ENCODE data around the gene TMEM54. TPM values are rescaled to one million over a fixed set of nuclear protein-coding genes. Genes with fewer than 3 reads are reported as not detected.

TMEM54 gene
- total and polyA plus RNA-seq, 2 of the 13 experiments (the other 11 are each of a cell fraction or from before 2014, with no cell fraction given): 2.5 to 2.9 TPM

DNA sequence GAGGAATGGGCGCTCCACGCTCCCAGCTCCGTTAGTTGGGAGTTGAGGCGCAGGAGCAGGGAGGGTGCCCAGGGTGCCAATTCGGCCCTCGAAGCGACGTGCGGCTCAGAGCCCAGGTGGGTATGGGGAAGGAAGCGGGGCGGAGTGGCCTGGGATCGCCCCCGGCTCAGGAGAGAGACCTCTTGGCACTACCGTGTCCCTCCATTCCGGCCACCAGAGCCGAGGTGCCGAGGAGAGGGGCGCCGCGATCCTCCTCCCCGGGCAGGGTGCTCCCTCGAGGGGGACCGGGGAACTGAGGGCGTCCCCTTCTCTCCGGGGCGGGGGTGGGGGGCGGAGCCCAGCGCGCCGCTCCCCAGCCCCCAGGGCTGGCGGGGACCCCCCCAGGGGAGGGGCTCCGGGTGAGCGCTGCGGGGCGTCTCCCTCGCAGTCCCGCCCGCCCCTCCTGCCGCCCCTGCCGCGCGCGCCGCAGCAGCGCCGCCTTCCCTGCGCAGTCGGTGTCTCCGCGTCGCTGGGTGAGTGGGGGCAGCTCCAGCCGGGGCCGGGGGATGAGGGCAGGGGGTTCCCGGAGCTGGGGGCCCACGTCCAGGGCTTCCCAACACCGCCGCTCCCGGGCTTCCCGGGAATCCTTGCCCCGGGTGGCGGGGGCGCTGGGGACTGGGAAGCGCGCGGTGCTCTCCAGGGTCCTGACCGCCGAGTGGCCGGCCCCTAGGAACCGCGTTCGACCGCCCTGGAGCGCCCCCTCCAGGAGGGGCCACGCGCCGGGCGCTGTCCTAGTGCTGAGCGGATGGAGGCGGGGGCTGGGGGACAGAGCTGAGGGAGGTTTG is 15.0 kb downstream of the TMEM54 start, which contains the start of gene HPCA (continued):
- peak; percentile 63; the same call in 1 of the 2 replicates for TF ChIP-seq SOX5 (CRISPR knock-in tag; IDR thresholded peaks at IDR 0.05; ENCODE audit: borderline replicate concordance)
- TF ChIP-seq, protein P1, sequence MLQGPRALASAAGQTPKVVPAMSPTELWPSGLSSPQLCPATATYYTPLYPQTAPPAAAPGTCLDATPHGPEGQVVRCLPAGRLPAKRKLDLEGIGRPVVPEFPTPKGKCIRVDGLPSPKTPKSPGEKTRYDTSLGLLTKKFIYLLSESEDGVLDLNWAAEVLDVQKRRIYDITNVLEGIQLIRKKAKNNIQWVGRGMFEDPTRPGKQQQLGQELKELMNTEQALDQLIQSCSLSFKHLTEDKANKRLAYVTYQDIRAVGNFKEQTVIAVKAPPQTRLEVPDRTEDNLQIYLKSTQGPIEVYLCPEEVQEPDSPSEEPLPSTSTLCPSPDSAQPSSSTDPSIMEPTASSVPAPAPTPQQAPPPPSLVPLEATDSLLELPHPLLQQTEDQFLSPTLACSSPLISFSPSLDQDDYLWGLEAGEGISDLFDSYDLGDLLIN (CRISPR knock-in tag; IDR thresholded peaks at IDR 0.05; ENCODE audit: borderline replicate concordance): peak; percentile 83; the same call in 1 of the 2 replicates
- TF ChIP-seq ZNF280B (CRISPR knock-in tag; IDR thresholded peaks at IDR 0.05; ENCODE audit: borderline replicate concordance): peak; percentile 96; the same call in 1 of the 2 replicates
- TF ChIP-seq, protein P2, sequence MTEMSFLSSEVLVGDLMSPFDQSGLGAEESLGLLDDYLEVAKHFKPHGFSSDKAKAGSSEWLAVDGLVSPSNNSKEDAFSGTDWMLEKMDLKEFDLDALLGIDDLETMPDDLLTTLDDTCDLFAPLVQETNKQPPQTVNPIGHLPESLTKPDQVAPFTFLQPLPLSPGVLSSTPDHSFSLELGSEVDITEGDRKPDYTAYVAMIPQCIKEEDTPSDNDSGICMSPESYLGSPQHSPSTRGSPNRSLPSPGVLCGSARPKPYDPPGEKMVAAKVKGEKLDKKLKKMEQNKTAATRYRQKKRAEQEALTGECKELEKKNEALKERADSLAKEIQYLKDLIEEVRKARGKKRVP (CRISPR knock-in tag; IDR thresholded peaks at IDR 0.05): peak in 1 of 2 experiments; percentile 72; a peak in 1 of 4 replicates
- TF ChIP-seq NR3C1 (CRISPR knock-in tag; IDR thresholded peaks at IDR 0.05): no peak
- peak; percentile 81 for TF ChIP-seq SP4 (CRISPR knock-in tag; IDR thresholded peaks at IDR 0.05)
- TF ChIP-seq PHF5A (CRISPR knock-in tag; IDR thresholded peaks at IDR 0.05; ENCODE audit: low read depth, unreplicated experiment): no peak
- peak; percentile 70; the same call in 1 of the 2 replicates for TF ChIP-seq ESRRA (CRISPR knock-in tag; IDR thresholded peaks at IDR 0.05; ENCODE audit: low read depth)
- no peak for TF ChIP-seq CEBPB (IDR thresholded peaks at IDR 0.05; ENCODE audit: borderline replicate concordance, low read depth, low read length)
- TF ChIP-seq ZNF101 (CRISPR knock-in tag; IDR thresholded peaks at IDR 0.05; ENCODE audit: borderline replicate concordance, low read depth): no peak
- peak; percentile 99 for TF ChIP-seq ZSCAN9 (CRISPR knock-in tag; IDR thresholded peaks at IDR 0.05; ENCODE audit: borderline replicate concordance)
- TF ChIP-seq FUBP1 (CRISPR knock-in tag; IDR thresholded peaks at IDR 0.05; ENCODE audit: borderline replicate concordance): no peak
- peak; percentile 56; the same call in 1 of the 2 replicates for TF ChIP-seq RERE (CRISPR knock-in tag; IDR thresholded peaks at IDR 0.05; ENCODE audit: low read depth)
- peak; percentile 97 for TF ChIP-seq ZNF75D (CRISPR knock-in tag; IDR thresholded peaks at IDR 0.05; ENCODE audit: borderline replicate concordance)
- TF ChIP-seq ZNF282 (IDR thresholded peaks at IDR 0.05; ENCODE audit: partially characterized antibody): no peak
- TF ChIP-seq NR2C2 (CRISPR knock-in tag; IDR thresholded peaks at IDR 0.05; ENCODE audit: borderline replicate concordance): peak; percentile 39; the same call in 1 of the 2 replicates
- no peak for TF ChIP-seq ZKSCAN1 (IDR thresholded peaks at IDR 0.05; ENCODE audit: low read length)
